Measurements from ENCODE around the gene PXDN. TPM values are rescaled to one million over a fixed set of nuclear protein-coding genes. Genes with fewer than 3 reads are reported as not detected.

Gene PXDN
- total and polyA plus RNA-seq, 9 of the 15 experiments (the other 6 are each of a cell fraction or from before 2014, with no cell fraction given) = 0.49 TPM; not detected in 8

- ATAC-seq (no peak), FAIRE-seq (no peak), DNase-seq (ENCODE audit: extremely low read depth in 1 of 4, low spot score in 3 of 4) (no peak)
- CTCF ChIA-PET (ENCODE audit: low intra/inter-chr PET ratio) = no interaction called here
- POLR2A ChIA-PET = no interaction called here
- in situ Hi-C loops (cut with MboI) = no loop called here
- no peak overlapping the region for H3K4me2 ChIP-seq (ENCODE audit: insufficient read depth, low read length)
- H3K36me3 ChIP-seq (ENCODE audit: control insufficient read depth, insufficient read depth, low read length) = no peaks in the 10 kb centered on the region
- H3K4me1 ChIP-seq (replicated peaks in 1 of 2; ENCODE audit: control insufficient read depth in 2 of 2, insufficient read depth in 2 of 2, low read length in 2 of 2) = no peaks in the 10 kb centered on the region
- H3K27me3 ChIP-seq (ENCODE audit: control insufficient read depth in 2 of 2, insufficient read depth in 2 of 2, low read length in 2 of 2) = peaks cover 0 to 27% of the 10 kb centered on the region in 2 experiments; a peak in 2 of 5 replicates
- H3K27ac ChIP-seq (ENCODE audit: extremely low read depth, low read depth, low read length) = no peak overlapping the region
- no peak overlapping the region for H2AFZ ChIP-seq (ENCODE audit: low read depth, low read length)
- H4K20me1 ChIP-seq (replicated peaks; ENCODE audit: control insufficient read depth, insufficient read depth, low read length) = no peaks in the 10 kb centered on the region
- TF ChIP-seq, protein P1, sequence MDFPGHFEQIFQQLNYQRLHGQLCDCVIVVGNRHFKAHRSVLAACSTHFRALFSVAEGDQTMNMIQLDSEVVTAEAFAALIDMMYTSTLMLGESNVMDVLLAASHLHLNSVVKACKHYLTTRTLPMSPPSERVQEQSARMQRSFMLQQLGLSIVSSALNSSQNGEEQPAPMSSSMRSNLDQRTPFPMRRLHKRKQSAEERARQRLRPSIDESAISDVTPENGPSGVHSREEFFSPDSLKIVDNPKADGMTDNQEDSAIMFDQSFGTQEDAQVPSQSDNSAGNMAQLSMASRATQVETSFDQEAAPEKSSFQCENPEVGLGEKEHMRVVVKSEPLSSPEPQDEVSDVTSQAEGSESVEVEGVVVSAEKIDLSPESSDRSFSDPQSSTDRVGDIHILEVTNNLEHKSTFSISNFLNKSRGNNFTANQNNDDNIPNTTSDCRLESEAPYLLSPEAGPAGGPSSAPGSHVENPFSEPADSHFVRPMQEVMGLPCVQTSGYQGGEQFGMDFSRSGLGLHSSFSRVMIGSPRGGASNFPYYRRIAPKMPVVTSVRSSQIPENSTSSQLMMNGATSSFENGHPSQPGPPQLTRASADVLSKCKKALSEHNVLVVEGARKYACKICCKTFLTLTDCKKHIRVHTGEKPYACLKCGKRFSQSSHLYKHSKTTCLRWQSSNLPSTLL (IDR thresholded peaks at IDR 0.05) = no peak
- TF ChIP-seq MCM5 (IDR thresholded peaks at IDR 0.05; ENCODE audit: low read depth) = no peak
- TF ChIP-seq HDAC2 (IDR thresholded peaks at IDR 0.05) = no peak
- no peak for TF ChIP-seq CREM (IDR thresholded peaks at IDR 0.05; ENCODE audit: low read depth)
- TF ChIP-seq, protein P2, sequence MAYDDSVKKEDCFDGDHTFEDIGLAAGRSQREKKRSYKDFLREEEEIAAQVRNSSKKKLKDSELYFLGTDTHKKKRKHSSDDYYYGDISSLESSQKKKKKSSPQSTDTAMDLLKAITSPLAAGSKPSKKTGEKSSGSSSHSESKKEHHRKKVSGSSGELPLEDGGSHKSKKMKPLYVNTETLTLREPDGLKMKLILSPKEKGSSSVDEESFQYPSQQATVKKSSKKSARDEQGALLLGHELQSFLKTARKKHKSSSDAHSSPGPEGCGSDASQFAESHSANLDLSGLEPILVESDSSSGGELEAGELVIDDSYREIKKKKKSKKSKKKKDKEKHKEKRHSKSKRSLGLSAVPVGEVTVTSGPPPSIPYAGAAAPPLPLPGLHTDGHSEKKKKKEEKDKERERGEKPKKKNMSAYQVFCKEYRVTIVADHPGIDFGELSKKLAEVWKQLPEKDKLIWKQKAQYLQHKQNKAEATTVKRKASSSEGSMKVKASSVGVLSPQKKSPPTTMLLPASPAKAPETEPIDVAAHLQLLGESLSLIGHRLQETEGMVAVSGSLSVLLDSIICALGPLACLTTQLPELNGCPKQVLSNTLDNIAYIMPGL (CRISPR knock-in tag; IDR thresholded peaks at IDR 0.05) = no peak
- no peak for TF ChIP-seq ZNF316 (IDR thresholded peaks at IDR 0.05)
- no peak for TF ChIP-seq GTF2A2 (tag; IDR thresholded peaks at IDR 0.05)
- TF ChIP-seq NR4A1 (CRISPR knock-in tag; IDR thresholded peaks at IDR 0.05) = no peak
- TF ChIP-seq NR4A1 (tag; IDR thresholded peaks at IDR 0.05) = no peak
- no peak for TF ChIP-seq ZNF24 (IDR thresholded peaks at IDR 0.05)
- no peak for TF ChIP-seq ZBTB2 (IDR thresholded peaks at IDR 0.05)
- no peak for TF ChIP-seq NR2C1 (IDR thresholded peaks at IDR 0.05)
- TF ChIP-seq NR2C1 (tag; IDR thresholded peaks at IDR 0.05) = no peak
- TF ChIP-seq ELF4 (CRISPR knock-in tag; IDR thresholded peaks at IDR 0.05) = no peak
- TF ChIP-seq ZNF134 (CRISPR knock-in tag; conservative IDR thresholded peaks at IDR 0.05) = no peak
- TF ChIP-seq TFAM (CRISPR knock-in tag; conservative IDR thresholded peaks at IDR 0.05) = no peak
- TF ChIP-seq ZC3H4 (CRISPR knock-in tag; IDR thresholded peaks at IDR 0.05; ENCODE audit: borderline replicate concordance) = no peak
- no peak for TF ChIP-seq TBP (optimal IDR thresholded peaks at IDR 0.05; ENCODE audit: low read depth, low read length)
- TF ChIP-seq ZNF41 (CRISPR knock-in tag; conservative IDR thresholded peaks at IDR 0.05) = no peak
- TF ChIP-seq SRSF3 (IDR thresholded peaks at IDR 0.05; ENCODE audit: insufficient read depth, low read length) = no peak
- peaks cover 4% of the 10 kb centered on the region for H3K9me1 ChIP-seq (ENCODE audit: control insufficient read depth, insufficient read depth, low read length)
- H3K9me3 ChIP-seq (replicated peaks; ENCODE audit: control insufficient read depth, insufficient read depth, low read depth, low read length) = peaks cover 4% of the 10 kb centered on the region
- 0% methylated on average over 15 of the region's 17 CpGs for WGBS (ENCODE audit: insufficient coverage, low coverage, missing lambda C conversion rate)
- no peak overlapping the region for H3K4me3 ChIP-seq
- no TSS peak for BruUV-seq (replicated peaks)
- no peaks in the 10 kb centered on the region for H3K79me2 ChIP-seq (ENCODE audit: control insufficient read depth, insufficient read depth, low read length)
- H3K9ac ChIP-seq (ENCODE audit: insufficient read depth in 1 of 2, low read depth in 2 of 2, low read length in 2 of 2) = no peak overlapping the region
- intact Hi-C loops (cut with micrococcal nuclease) = no loop called here
Observed at GRCh38 chr2:1599301-1600085, 144.8 kb downstream of the PXDN start.

Data from K562 (cell line).